ENCODE data around the gene TPRG1L.

- TF ChIP-seq CTCF (IDR thresholded peaks at IDR 0.05) (no peak), POLR2A (IDR thresholded peaks at IDR 0.05) (no peak)
Measured at GRCh38 chr1:3575993-3576392, 48.8 kb upstream of the TPRG1L start.
